Measurements from ENCODE around the gene WDR86.

- no peak for TF ChIP-seq PATZ1 (CRISPR knock-in tag; IDR thresholded peaks at IDR 0.05; ENCODE audit: borderline replicate concordance)
- no peak for TF ChIP-seq ZFP3 (CRISPR knock-in tag; IDR thresholded peaks at IDR 0.05)
- TF ChIP-seq RARB (CRISPR knock-in tag; IDR thresholded peaks at IDR 0.05) = no peak
- TF ChIP-seq, protein P1, sequence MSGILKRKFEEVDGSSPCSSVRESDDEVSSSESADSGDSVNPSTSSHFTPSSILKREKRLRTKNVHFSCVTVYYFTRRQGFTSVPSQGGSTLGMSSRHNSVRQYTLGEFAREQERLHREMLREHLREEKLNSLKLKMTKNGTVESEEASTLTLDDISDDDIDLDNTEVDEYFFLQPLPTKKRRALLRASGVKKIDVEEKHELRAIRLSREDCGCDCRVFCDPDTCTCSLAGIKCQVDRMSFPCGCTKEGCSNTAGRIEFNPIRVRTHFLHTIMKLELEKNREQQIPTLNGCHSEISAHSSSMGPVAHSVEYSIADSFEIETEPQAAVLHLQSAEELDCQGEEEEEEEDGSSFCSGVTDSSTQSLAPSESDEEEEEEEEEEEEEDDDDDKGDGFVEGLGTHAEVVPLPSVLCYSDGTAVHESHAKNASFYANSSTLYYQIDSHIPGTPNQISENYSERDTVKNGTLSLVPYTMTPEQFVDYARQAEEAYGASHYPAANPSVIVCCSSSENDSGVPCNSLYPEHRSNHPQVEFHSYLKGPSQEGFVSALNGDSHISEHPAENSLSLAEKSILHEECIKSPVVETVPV (CRISPR knock-in tag; IDR thresholded peaks at IDR 0.05) = no peak
- TF ChIP-seq ESRRG (CRISPR knock-in tag; IDR thresholded peaks at IDR 0.05) = no peak
- no peak for TF ChIP-seq TCF4 (CRISPR knock-in tag; IDR thresholded peaks at IDR 0.05; ENCODE audit: borderline replicate concordance)
- no peak for TF ChIP-seq ZNF565 (CRISPR knock-in tag; conservative IDR thresholded peaks at IDR 0.05; ENCODE audit: low read depth)
- TF ChIP-seq, protein P2, sequence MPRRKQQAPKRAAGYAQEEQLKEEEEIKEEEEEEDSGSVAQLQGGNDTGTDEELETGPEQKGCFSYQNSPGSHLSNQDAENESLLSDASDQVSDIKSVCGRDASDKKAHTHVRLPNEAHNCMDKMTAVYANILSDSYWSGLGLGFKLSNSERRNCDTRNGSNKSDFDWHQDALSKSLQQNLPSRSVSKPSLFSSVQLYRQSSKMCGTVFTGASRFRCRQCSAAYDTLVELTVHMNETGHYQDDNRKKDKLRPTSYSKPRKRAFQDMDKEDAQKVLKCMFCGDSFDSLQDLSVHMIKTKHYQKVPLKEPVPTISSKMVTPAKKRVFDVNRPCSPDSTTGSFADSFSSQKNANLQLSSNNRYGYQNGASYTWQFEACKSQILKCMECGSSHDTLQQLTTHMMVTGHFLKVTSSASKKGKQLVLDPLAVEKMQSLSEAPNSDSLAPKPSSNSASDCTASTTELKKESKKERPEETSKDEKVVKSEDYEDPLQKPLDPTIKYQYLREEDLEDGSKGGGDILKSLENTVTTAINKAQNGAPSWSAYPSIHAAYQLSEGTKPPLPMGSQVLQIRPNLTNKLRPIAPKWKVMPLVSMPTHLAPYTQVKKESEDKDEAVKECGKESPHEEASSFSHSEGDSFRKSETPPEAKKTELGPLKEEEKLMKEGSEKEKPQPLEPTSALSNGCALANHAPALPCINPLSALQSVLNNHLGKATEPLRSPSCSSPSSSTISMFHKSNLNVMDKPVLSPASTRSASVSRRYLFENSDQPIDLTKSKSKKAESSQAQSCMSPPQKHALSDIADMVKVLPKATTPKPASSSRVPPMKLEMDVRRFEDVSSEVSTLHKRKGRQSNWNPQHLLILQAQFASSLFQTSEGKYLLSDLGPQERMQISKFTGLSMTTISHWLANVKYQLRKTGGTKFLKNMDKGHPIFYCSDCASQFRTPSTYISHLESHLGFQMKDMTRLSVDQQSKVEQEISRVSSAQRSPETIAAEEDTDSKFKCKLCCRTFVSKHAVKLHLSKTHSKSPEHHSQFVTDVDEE (CRISPR knock-in tag; IDR thresholded peaks at IDR 0.05) = no peak
- TF ChIP-seq CSDC2 (CRISPR knock-in tag; IDR thresholded peaks at IDR 0.05) = no peak
- no peak for TF ChIP-seq BACH2 (CRISPR knock-in tag; IDR thresholded peaks at IDR 0.05; ENCODE audit: borderline replicate concordance)
- no peak for TF ChIP-seq ZFP30 (CRISPR knock-in tag; IDR thresholded peaks at IDR 0.05)
- no peak for TF ChIP-seq ZNF70 (CRISPR knock-in tag; IDR thresholded peaks at IDR 0.05)
Observed at GRCh38 chr7:151387161-151388006, 22.5 kb downstream of the WDR86 start.

All from SK-N-SH treated with all-trans-retinoic acid at 6 μM for 48 hours (cell line).